Neural cell (in vitro differentiated cells): Measurements from ENCODE around the gene PIK3CA. TPM values are rescaled to one million over a fixed set of nuclear protein-coding genes. Genes with fewer than 3 reads are reported as not detected.

Source experiments
- H2AFZ ChIP-seq: fragments of 200-600, 300-800 bp; sonication (generic), shearing (Covaris generic); 2 replicates; pipeline ENCODE4 v1.6.0; 2014; ENCODE audit warnings: low read depth, mild to moderate bottlenecking, antibody characterized with exemption, low read length, moderate library complexity
- H3F3A ChIP-seq: fragments of 200-600 bp; shearing (Covaris generic); 2 replicates; pipeline ENCODE4 v1.6.1; 2016; ENCODE audit warnings: mild to moderate bottlenecking, moderate library complexity, mixed read lengths, antibody characterized with exemption, low read length; ENCODE audit not compliant: insufficient read depth, poor library complexity, severe bottlenecking
- H3K27ac ChIP-seq: fragments of 200-600, 300-800 bp; sonication (generic), shearing (Covaris generic); 2 replicates; pipeline ENCODE4 v1.5.1; 2014; ENCODE audit warnings: mild to moderate bottlenecking, low read length, moderate library complexity
- H3K27me3 ChIP-seq: fragments of 300-800, 200-600 bp; sonication (generic), shearing (Covaris generic); 2 replicates; pipeline ENCODE4 v1.6.0; 2014; ENCODE audit warnings: mild to moderate bottlenecking, low read depth, low read length, moderate library complexity; ENCODE audit not compliant: insufficient read depth
- H3K36me3 ChIP-seq: fragments of 300-800, 200-600 bp; sonication (generic), shearing (Covaris generic); 2 replicates; pipeline ENCODE4 v1.5.1; 2014; ENCODE audit warnings: mild to moderate bottlenecking, antibody characterized with exemption, low read length, moderate library complexity; ENCODE audit not compliant: insufficient read depth
- H3K4me2 ChIP-seq: fragments of 300-800, 200-600 bp; sonication (generic), shearing (Covaris generic); 2 replicates; pipeline ENCODE4 v1.6.0; 2014; ENCODE audit warnings: mild to moderate bottlenecking, low read length
- H3K4me3 ChIP-seq: fragments of 300-800, 200-600 bp; sonication (generic), shearing (Covaris generic); 2 replicates; pipeline ENCODE4 v1.5.1; 2014; ENCODE audit warnings: mild to moderate bottlenecking, low read length, moderate library complexity
- H3K79me2 ChIP-seq: fragments of 200-600 bp; shearing (Covaris generic); replicated peaks from 2 replicates; pipeline ENCODE4 v1.6.0; 2014; ENCODE audit warnings: mild to moderate bottlenecking, low read length, moderate library complexity; ENCODE audit not compliant: insufficient read depth
- H3K9ac ChIP-seq: fragments of 300-800, 200-600 bp; sonication (generic), shearing (Covaris generic); 2 replicates; pipeline ENCODE4 v1.6.1; 2016; ENCODE audit warnings: mild to moderate bottlenecking, low read length, mixed read lengths
- H3K9me2 ChIP-seq: fragments of 200-600 bp; shearing (Covaris generic); 2 replicates; pipeline ENCODE4 v1.6.1; 2016; ENCODE audit warnings: mild to moderate bottlenecking, low read length, mixed read lengths; ENCODE audit not compliant: insufficient read depth
- H3K9me3 ChIP-seq: fragments of 200-600, 300-800 bp; sonication (generic), shearing (Covaris generic); 2 replicates; pipeline ENCODE4 v1.6.1; 2016; ENCODE audit warnings: mild to moderate bottlenecking, mixed run types, low read length, moderate library complexity, mixed read lengths
- H4K20me1 ChIP-seq: fragments of 200-600 bp; shearing (Covaris generic); 2 replicates; pipeline ENCODE4 v1.6.1; 2016; ENCODE audit warnings: mild to moderate bottlenecking, mixed run types; ENCODE audit not compliant: insufficient read depth
- EP300 ChIP-seq: fragments of 450-650 bp; conservative IDR thresholded peaks from 2 replicates; pipeline ENCODE4 v1.6.1; 2014; ENCODE audit warnings: antibody characterized with exemption, mild to moderate bottlenecking, moderate library complexity; ENCODE audit not compliant: poor library complexity, severe bottlenecking
- EZH2 ChIP-seq: fragments of 200-600, 300-800 bp; shearing (Covaris generic), sonication (generic); IDR thresholded peaks from 2 replicates; pipeline ENCODE4 v1.6.1; 2014; ENCODE audit warnings: antibody characterized with exemption, low read length, borderline replicate concordance, mild to moderate bottlenecking; ENCODE audit not compliant: insufficient read depth, poor library complexity, severe bottlenecking
- MXI1 ChIP-seq: fragments of 450-650 bp; conservative IDR thresholded peaks from 2 replicates; pipeline ENCODE4 v1.6.1; 2014; ENCODE audit warnings: antibody characterized with exemption, mild to moderate bottlenecking; ENCODE audit not compliant: poor library complexity, severe bottlenecking
- POLR2AphosphoS5 ChIP-seq: IDR thresholded peaks from 2 replicates; pipeline ENCODE4 v1.6.1; 2012
- RAD21 ChIP-seq: fragments of 450-650 bp; conservative IDR thresholded peaks from 2 replicates; pipeline ENCODE4 v1.6.1; 2014; ENCODE audit warnings: antibody characterized with exemption, mild to moderate bottlenecking, moderate library complexity
- SMC3 ChIP-seq: fragments of 450-650 bp; conservative IDR thresholded peaks from 2 replicates; pipeline ENCODE4 v1.6.1; 2014; ENCODE audit warnings: antibody characterized with exemption, mild to moderate bottlenecking, moderate library complexity; ENCODE audit not compliant: poor library complexity
- TAF1 ChIP-seq: IDR thresholded peaks from 2 replicates; pipeline ENCODE4 v1.6.1; 2012; ENCODE audit warnings: low read depth
- polyA plus RNA-seq: library from polyadenylated mRNA; depleted of rRNA; stranded (reverse); fragments of >200 nt; gene quantifications from 2 replicates; pipeline ENCODE4 v1.2.3, GENCODE V29; 2014
- TF ChIP-seq, protein P1 (sequence below): IDR thresholded peaks from 2 replicates; pipeline ENCODE4 v1.6.1; 2012; ENCODE audit warnings: borderline replicate concordance
- TF ChIP-seq, protein P2 (sequence below): fragments of 450-650 bp; IDR thresholded peaks from 2 replicates; pipeline ENCODE4 v1.5.1; 2014; ENCODE audit warnings: antibody characterized with exemption, mild to moderate bottlenecking, moderate library complexity; ENCODE audit not compliant: poor library complexity, severe bottlenecking

The PIK3CA gene
- polyA plus RNA-seq, 1 donor from 2014 or later, result 15.2 TPM

DNA sequence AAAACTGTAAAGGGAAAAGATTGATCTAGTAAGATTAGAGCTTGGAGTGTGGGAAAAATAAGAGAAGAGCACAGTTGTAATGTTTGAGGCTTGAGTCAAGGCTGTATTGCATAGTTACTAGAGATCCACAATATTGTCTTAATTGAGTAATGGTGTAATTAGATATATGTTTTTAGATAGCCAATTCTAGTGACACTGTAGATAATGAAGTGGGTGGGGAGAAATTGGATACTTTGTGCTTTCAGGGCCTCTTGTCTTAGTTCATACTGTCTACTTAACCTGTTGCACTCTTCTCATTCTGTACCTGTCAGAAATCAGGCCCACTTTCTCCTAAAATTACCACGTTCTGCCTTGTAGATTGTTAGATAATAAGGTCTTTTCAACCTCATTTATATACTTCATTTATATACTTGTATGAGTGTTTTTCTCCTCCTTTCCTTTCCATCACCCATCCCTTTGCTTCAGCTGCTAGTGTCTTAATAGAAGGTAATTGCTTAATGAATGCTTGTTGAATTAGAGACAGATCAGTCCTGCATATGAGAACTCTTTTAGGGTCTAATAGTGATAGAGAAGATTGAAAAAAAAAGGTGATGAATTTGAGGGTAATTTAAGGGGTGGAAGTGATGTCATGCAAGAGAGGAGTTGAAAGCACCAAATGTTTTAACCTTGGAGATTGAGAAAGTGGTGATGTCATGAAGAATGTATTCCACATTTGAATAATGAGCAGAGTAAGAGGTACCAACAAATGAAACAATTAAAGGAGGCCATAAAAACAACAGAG lies 32.0 kb downstream of the PIK3CA start:
- Histone ChIP-seq H3K27me3 (no peaks in the 10 kb centered on the region), H3K36me3 (no peaks in the 10 kb centered on the region), H3K27ac (no peak overlapping the region), H3K4me2 (no peak overlapping the region), H3F3A (no peaks in the 10 kb centered on the region), H3K4me3 (no peak overlapping the region), H2AFZ (no peak overlapping the region), H4K20me1 (no peaks in the 10 kb centered on the region), H3K9me2 (no peaks in the 10 kb centered on the region), H3K9me3 (no peaks in the 10 kb centered on the region), H3K79me2 (peaks cover 12% of the 10 kb centered on the region), H3K9ac (no peak overlapping the region)
- TF ChIP-seq, protein P1, sequence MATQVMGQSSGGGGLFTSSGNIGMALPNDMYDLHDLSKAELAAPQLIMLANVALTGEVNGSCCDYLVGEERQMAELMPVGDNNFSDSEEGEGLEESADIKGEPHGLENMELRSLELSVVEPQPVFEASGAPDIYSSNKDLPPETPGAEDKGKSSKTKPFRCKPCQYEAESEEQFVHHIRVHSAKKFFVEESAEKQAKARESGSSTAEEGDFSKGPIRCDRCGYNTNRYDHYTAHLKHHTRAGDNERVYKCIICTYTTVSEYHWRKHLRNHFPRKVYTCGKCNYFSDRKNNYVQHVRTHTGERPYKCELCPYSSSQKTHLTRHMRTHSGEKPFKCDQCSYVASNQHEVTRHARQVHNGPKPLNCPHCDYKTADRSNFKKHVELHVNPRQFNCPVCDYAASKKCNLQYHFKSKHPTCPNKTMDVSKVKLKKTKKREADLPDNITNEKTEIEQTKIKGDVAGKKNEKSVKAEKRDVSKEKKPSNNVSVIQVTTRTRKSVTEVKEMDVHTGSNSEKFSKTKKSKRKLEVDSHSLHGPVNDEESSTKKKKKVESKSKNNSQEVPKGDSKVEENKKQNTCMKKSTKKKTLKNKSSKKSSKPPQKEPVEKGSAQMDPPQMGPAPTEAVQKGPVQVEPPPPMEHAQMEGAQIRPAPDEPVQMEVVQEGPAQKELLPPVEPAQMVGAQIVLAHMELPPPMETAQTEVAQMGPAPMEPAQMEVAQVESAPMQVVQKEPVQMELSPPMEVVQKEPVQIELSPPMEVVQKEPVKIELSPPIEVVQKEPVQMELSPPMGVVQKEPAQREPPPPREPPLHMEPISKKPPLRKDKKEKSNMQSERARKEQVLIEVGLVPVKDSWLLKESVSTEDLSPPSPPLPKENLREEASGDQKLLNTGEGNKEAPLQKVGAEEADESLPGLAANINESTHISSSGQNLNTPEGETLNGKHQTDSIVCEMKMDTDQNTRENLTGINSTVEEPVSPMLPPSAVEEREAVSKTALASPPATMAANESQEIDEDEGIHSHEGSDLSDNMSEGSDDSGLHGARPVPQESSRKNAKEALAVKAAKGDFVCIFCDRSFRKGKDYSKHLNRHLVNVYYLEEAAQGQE, result no peak
- no peak for TF ChIP-seq TAF1
- TF ChIP-seq EP300, result no peak
- TF ChIP-seq, protein P2, sequence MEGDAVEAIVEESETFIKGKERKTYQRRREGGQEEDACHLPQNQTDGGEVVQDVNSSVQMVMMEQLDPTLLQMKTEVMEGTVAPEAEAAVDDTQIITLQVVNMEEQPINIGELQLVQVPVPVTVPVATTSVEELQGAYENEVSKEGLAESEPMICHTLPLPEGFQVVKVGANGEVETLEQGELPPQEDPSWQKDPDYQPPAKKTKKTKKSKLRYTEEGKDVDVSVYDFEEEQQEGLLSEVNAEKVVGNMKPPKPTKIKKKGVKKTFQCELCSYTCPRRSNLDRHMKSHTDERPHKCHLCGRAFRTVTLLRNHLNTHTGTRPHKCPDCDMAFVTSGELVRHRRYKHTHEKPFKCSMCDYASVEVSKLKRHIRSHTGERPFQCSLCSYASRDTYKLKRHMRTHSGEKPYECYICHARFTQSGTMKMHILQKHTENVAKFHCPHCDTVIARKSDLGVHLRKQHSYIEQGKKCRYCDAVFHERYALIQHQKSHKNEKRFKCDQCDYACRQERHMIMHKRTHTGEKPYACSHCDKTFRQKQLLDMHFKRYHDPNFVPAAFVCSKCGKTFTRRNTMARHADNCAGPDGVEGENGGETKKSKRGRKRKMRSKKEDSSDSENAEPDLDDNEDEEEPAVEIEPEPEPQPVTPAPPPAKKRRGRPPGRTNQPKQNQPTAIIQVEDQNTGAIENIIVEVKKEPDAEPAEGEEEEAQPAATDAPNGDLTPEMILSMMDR, result no peak
- no peak for TF ChIP-seq MXI1
- no peak for TF ChIP-seq SMC3
- TF ChIP-seq POLR2AphosphoS5, result no peak
- TF ChIP-seq RAD21, result no peak
- no peak for TF ChIP-seq EZH2

DNA sequence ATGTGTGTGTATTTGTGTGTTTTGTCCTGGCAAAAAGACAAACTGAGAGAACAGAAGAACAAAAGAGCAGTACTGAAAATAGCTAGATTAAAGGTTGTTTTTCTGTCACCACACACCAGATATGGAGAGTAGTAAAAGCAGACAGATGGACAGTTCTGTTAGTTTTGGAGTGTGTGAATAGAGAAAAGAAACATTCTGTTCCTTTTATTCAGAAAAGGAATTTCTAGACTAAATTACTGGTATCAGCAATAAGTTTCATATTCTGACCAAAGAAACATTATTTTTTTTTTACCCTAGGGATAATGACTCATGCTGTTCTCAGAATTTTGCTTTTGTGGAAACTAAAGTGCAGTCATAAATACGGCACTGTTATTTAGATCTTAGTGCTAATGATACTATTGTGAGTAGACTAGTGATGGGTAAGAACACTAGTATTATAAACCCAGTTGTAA lies 32.9 kb downstream of the PIK3CA start:
- Histone ChIP-seq H3K27me3 (no peaks in the 10 kb centered on the region), H3K79me2 (peaks cover 12% of the 10 kb centered on the region), H3K27ac (no peak overlapping the region), H4K20me1 (no peaks in the 10 kb centered on the region), H3K9ac (no peak overlapping the region), H3K36me3 (no peaks in the 10 kb centered on the region), H3K4me2 (no peak overlapping the region), H3K9me2 (no peaks in the 10 kb centered on the region), H2AFZ (no peak overlapping the region), H3F3A (no peaks in the 10 kb centered on the region), H3K9me3 (no peaks in the 10 kb centered on the region), H3K4me3 (no peak overlapping the region)
- TF ChIP-seq EP300 (no peak), EZH2 (no peak)
